H1 (cell line): Measurements from ENCODE around the gene MMP24. TPM values are rescaled to one million over a fixed set of nuclear protein-coding genes. Genes with fewer than 3 reads are reported as not detected.

ENCODE experiments used
- CTCF ChIA-PET: fragments of 300-600 bp; sonication (Branson Sonifier 250); formaldehyde crosslinking; loops from one replicate; lab custom pipeline; 2021; ENCODE audit not compliant: partially characterized antibody; lab: Charles Lee
- POLR2A ChIA-PET: fragments of 300-600 bp; sonication (Branson Sonifier 250); formaldehyde crosslinking; loops from one replicate; lab custom pipeline; 2021; ENCODE audit warnings: inconsistent platforms; ENCODE audit not compliant: partially characterized antibody; lab: Charles Lee
- DNase-seq, 2 experiments: peaks; one replicate each; pipeline versions ENCODE4 v3.0.0 to v3.0.0-alpha.2; 2010 to 2022; ENCODE audit warnings: low spot score in 2 of 2, low read depth in 1 of 2, mixed read lengths in 1 of 2
- FAIRE-seq: peaks from 2 replicates; lab custom pipeline; 2011; peaks lifted over from hg19 to GRCh38; lab: Jason Lieb, UNC
- H2AFZ ChIP-seq: 2 replicates; pipeline ENCODE4 v1.8.1; 2012; ENCODE audit warnings: low read length, inconsistent platforms
- H2AK5ac ChIP-seq: 2 replicates; pipeline ENCODE4 v1.6.1; 2013; ENCODE audit warnings: low read depth, low read length
- H2BK120ac ChIP-seq: replicated peaks from 2 replicates; pipeline ENCODE3; 2013; ENCODE audit warnings: low read depth, low read length, inconsistent platforms
- H2BK12ac ChIP-seq: 2 replicates; pipeline ENCODE4 v1.6.1; 2013; ENCODE audit warnings: low read depth, low read length
- H2BK15ac ChIP-seq: 2 replicates; pipeline ENCODE4 v1.6.1; 2013; ENCODE audit warnings: low read length
- H2BK20ac ChIP-seq: 2 replicates; pipeline ENCODE4 v1.6.1; 2013; ENCODE audit warnings: low read length
- H2BK5ac ChIP-seq: 2 replicates; pipeline ENCODE4 v1.6.1; 2013; ENCODE audit warnings: low read depth, low read length
- H3K14ac ChIP-seq: 2 replicates; pipeline ENCODE4 v1.6.1; 2013; ENCODE audit warnings: inconsistent platforms; ENCODE audit not compliant: insufficient read length
- H3K18ac ChIP-seq: 2 replicates; pipeline ENCODE4 v1.6.1; 2013; ENCODE audit warnings: low read length; ENCODE audit errors: extremely low read depth
- H3K23ac ChIP-seq: 2 replicates; pipeline ENCODE4 v1.6.1; 2013; ENCODE audit warnings: inconsistent platforms; ENCODE audit not compliant: insufficient read length
- H3K23me2 ChIP-seq: 2 replicates; pipeline ENCODE4 v1.6.1; 2013; ENCODE audit warnings: low read depth, low read length
- H3K27ac ChIP-seq: 2 replicates; pipeline ENCODE4 v1.6.1; 2011; ENCODE audit warnings: low read depth, low read length, inconsistent platforms
- H3K27me3 ChIP-seq, 4 experiments: replicated peaks in 1 of 4; 1 replicate in 1 of 4; 2 replicates in 3 of 4; pipeline versions ENCODE4 v1.6.1 to v1.8.1; 2011 to 2013; ENCODE audit warnings: low read length in 3 of 4, mild to moderate bottlenecking in 3 of 4, inconsistent platforms in 2 of 4, mixed read lengths in 2 of 4, moderate library complexity in 1 of 4; ENCODE audit not compliant: control insufficient read depth in 3 of 4, insufficient read depth in 3 of 4; ENCODE audit errors: extremely low read depth in 1 of 4
- H3K36me3 ChIP-seq, 4 experiments: 2 replicates each; pipeline versions ENCODE4 v1.6.1 to v1.8.1; 2011 to 2013; ENCODE audit warnings: mild to moderate bottlenecking in 4 of 4, low read length in 3 of 4, moderate library complexity in 2 of 4, control low read depth in 1 of 4, inconsistent platforms in 1 of 4; ENCODE audit not compliant: insufficient read depth in 4 of 4, control insufficient read depth in 2 of 4
- H3K4ac ChIP-seq: replicated peaks from 2 replicates; pipeline ENCODE3; 2013; ENCODE audit warnings: low read length, low read depth, mixed read lengths, inconsistent platforms; ENCODE audit not compliant: insufficient read length
- H3K4me1 ChIP-seq, 4 experiments: replicated peaks in 1 of 4; 1 replicate in 1 of 4; 2 replicates in 3 of 4; pipeline versions ENCODE4 v1.6.1 to v1.8.1; 2011 to 2013; ENCODE audit warnings: low read length in 3 of 4, inconsistent platforms in 2 of 4, mixed read lengths in 1 of 4; ENCODE audit not compliant: insufficient read depth in 4 of 4, control insufficient read depth in 3 of 4
- H3K4me2 ChIP-seq, 2 experiments: 2 replicates each; pipeline versions ENCODE4 v1.6.1 to v1.8.1; 2011 to 2013; ENCODE audit warnings: low read depth in 2 of 2, low read length in 2 of 2, control low read depth in 1 of 2, inconsistent platforms in 1 of 2, mild to moderate bottlenecking in 1 of 2; ENCODE audit not compliant: insufficient read depth in 1 of 2
- H3K4me3 ChIP-seq, 4 experiments: fragments of 200-600, 300-600 bp in 1 of 4; sonication (generic), shearing (Covaris generic), sonication (Bioruptor Twin) in 1 of 4; 2 replicates each; pipeline versions ENCODE4 v1.5.1 to v1.8.1; 2011 to 2016; ENCODE audit warnings: low read length in 4 of 4, low read depth in 3 of 4, control low read depth in 2 of 4, inconsistent platforms in 2 of 4, mild to moderate bottlenecking in 2 of 4, mixed read lengths in 1 of 4, moderate library complexity in 1 of 4; ENCODE audit not compliant: insufficient read depth in 2 of 4; ENCODE audit errors: extremely low read depth in 1 of 4
- H3K56ac ChIP-seq: replicated peaks from 2 replicates; pipeline ENCODE3; 2013; ENCODE audit warnings: low read depth, mild to moderate bottlenecking, mixed read lengths, low read length, inconsistent platforms; ENCODE audit not compliant: insufficient read length
- H3K79me1 ChIP-seq: 2 replicates; pipeline ENCODE4 v1.6.1; 2013; ENCODE audit warnings: low read depth, low read length, control low read depth
- H3K79me2 ChIP-seq, 2 experiments: 2 replicates each; pipeline versions ENCODE4 v1.6.1 to v1.8.1; 2012 to 2013; ENCODE audit warnings: low read length in 2 of 2, mild to moderate bottlenecking in 2 of 2, inconsistent platforms in 1 of 2; ENCODE audit not compliant: insufficient read depth in 2 of 2, control insufficient read depth in 1 of 2
- H3K9ac ChIP-seq, 4 experiments: replicated peaks in 1 of 4; 1 replicate in 1 of 4; 2 replicates in 3 of 4; pipeline versions ENCODE4 v1.6.1 to v1.8.1; 2011 to 2013; ENCODE audit warnings: low read depth in 3 of 4, low read length in 3 of 4, control low read depth in 2 of 4, mild to moderate bottlenecking in 2 of 4, moderate library complexity in 2 of 4, inconsistent platforms in 1 of 4; ENCODE audit errors: extremely low read depth in 1 of 4
- H3K9me3 ChIP-seq, 2 experiments: 2 replicates each; pipeline versions ENCODE4 v1.6.1 to v1.8.1; 2012 to 2013; ENCODE audit warnings: mild to moderate bottlenecking in 2 of 2, moderate library complexity in 2 of 2, control low read depth in 1 of 2, inconsistent platforms in 1 of 2, low read depth in 1 of 2, low read length in 1 of 2, mixed read lengths in 1 of 2; ENCODE audit not compliant: insufficient read depth in 2 of 2
- H4K20me1 ChIP-seq, 2 experiments: replicated peaks in 1 of 2; 2 replicates each; pipeline versions ENCODE3 to v1.8.1; 2011 to 2013; ENCODE audit warnings: inconsistent platforms in 2 of 2, low read length in 2 of 2, mild to moderate bottlenecking in 1 of 2; ENCODE audit not compliant: insufficient read depth in 2 of 2, control insufficient read depth in 1 of 2
- H4K5ac ChIP-seq: 2 replicates; pipeline ENCODE4 v1.6.1; 2013; ENCODE audit warnings: low read length, low read depth, mixed read lengths, inconsistent platforms; ENCODE audit not compliant: insufficient read length
- H4K8ac ChIP-seq: 2 replicates; pipeline ENCODE4 v1.8.0; 2013; ENCODE audit warnings: mild to moderate bottlenecking, moderate library complexity, low read length, inconsistent platforms; ENCODE audit not compliant: insufficient read depth; ENCODE audit errors: extremely low read depth
- H4K91ac ChIP-seq: replicated peaks from 2 replicates; pipeline ENCODE3; 2013; ENCODE audit warnings: low read length, mixed read lengths, inconsistent platforms; ENCODE audit not compliant: insufficient read length
- ASH2L ChIP-seq: fragments of 200-600, 300-600 bp; sonication (generic); IDR thresholded peaks from one replicate; pipeline ENCODE4 v1.7.1; 2017; ENCODE audit warnings: low read length
- BCL11A ChIP-seq, 2 experiments: IDR thresholded peaks; one replicate each; pipeline ENCODE4 v1.6.1; 2011; ENCODE audit warnings: low read depth in 2 of 2, low read length in 2 of 2, mild to moderate bottlenecking in 2 of 2
- TAF1 ChIP-seq: IDR thresholded peaks from 2 replicates; pipeline ENCODE4 v1.6.1; 2011; ENCODE audit warnings: mild to moderate bottlenecking, low read depth, low read length
- YY1 ChIP-seq: IDR thresholded peaks from 2 replicates; pipeline ENCODE4 v1.6.1; 2011; ENCODE audit warnings: low read depth, mild to moderate bottlenecking, low read length
- WGBS, 2 experiments: shearing (Covaris generic) in 1 of 2; methylation state at CpG; one replicate each; pipeline versions ENCODE4 v1.1.6 to v1.1.7; 2013 to 2015; ENCODE audit warnings: low lambda C conversion rate in 2 of 2, mixed read lengths in 2 of 2, inconsistent platforms in 1 of 2, low coverage in 1 of 2, missing lambda C conversion rate in 1 of 2; ENCODE audit not compliant: insufficient replicate concordance in 2 of 2, insufficient coverage in 1 of 2, insufficient read length in 1 of 2; ENCODE audit errors: extremely low coverage in 1 of 2, missing lambda C conversion rate in 1 of 2; 5-methylcytosine and 5-hydroxymethylcytosine counted together
- polyA plus RNA-seq, 7 experiments: library from polyadenylated mRNA; depleted of rRNA in 3 of 7; stranded (reverse) in 5 of 7; unstranded in 2 of 7; fragments of >200 nt in 5 of 7; fragments of 200-250 nt in 2 of 7; gene quantifications; 1 replicate in 5 of 7; 2 replicates in 1 of 7; 4 replicates in 1 of 7; pipeline versions ENCODE4 v1.2.1 to v1.2.3, GENCODE V29; 2011 to 2013; ENCODE audit warnings: missing spikeins in 2 of 7, mixed read lengths in 2 of 7
- total RNA-seq: library from RNA; stranded (reverse); fragmentation: NEBNext Ultra II Directional; extraction: Animal tissue kit (Norgen Biotek cat#: 25700); gene quantifications from 2 replicates; pipeline ENCODE4 v1.2.1, GENCODE V29; 2021

The MMP24 gene
- total and polyA plus RNA-seq, 2 of the 8 experiments (the other 6 are each of a cell fraction or from before 2014, with no cell fraction given), result 18.8 to 21.4 TPM

GRCh38 chr20:35279040-35279439 lies 52.5 kb downstream of the MMP24 start:
- POLR2A ChIA-PET, result interaction anchor here (0.8 to 5.7 kb wide), 8 partner anchors 8 to 103 kb away, joined by 3 to 39 read pairs (median 6); partner anchors contain the start of gene FAM83C
- FAIRE-seq, result no peak

More at GRCh38 chr20:35279040-35279439, 52.5 kb downstream of the MMP24 start:
- Histone ChIP-seq H2BK5ac (no peak overlapping the region), H3K18ac (no peak overlapping the region), H2AK5ac (no peak overlapping the region), H4K5ac (no peak overlapping the region), H3K4me3 (no peak overlapping the region), H3K23ac (no peak overlapping the region), H3K36me3 (peaks cover 25 to 43% (median 28%) of the 10 kb centered on the region in 4 experiments), H2BK12ac (no peak overlapping the region), H3K9ac (no peak overlapping the region), H3K27me3 (no peaks in the 10 kb centered on the region), H3K27ac (no peak overlapping the region), H2BK20ac (no peak overlapping the region), H2BK120ac (no peak overlapping the region), H4K91ac (no peak overlapping the region), H4K8ac (no peak overlapping the region), H3K79me2 (peaks cover 9 to 26% of the 10 kb centered on the region in 2 experiments), H3K56ac (no peak overlapping the region), H3K9me3 (no peaks in the 10 kb centered on the region), H3K4me1 (peaks cover 4 to 15% (median 9%) of the 10 kb centered on the region in 4 experiments; a peak in 6 of 7 replicates), H4K20me1 (peaks cover 7 to 14% of the 10 kb centered on the region in 2 experiments), H2BK15ac (no peak overlapping the region), H3K23me2 (peaks cover 8% of the 10 kb centered on the region), H3K79me1 (peaks cover 11% of the 10 kb centered on the region; the same call in 1 of the 2 replicates), H3K4me2 (no peak overlapping the region), H3K14ac (no peak overlapping the region), H2AFZ (no peak overlapping the region), H3K4ac (no peak overlapping the region)
- TF ChIP-seq YY1 (no peak), TAF1 (no peak), BCL11A (IDR thresholded peaks at IDR 0.05; ENCODE audit: low read depth in 2 of 2, low read length in 2 of 2) (no peak), ASH2L (no peak)
- WGBS, 2 experiments, result 97% methylated on average over 5 of the region's 5 CpGs; no CpG with 5 or more reads in 1 of the 2 experiments
- CTCF ChIA-PET, result interaction anchor here (0.7 to 11.1 kb wide), 4 partner anchors 10 to 163 kb away, joined by 3 to 104 read pairs (median 4); no protein-coding TSS in a partner anchor
- DNase-seq, result no peak
